Ectodermal cell (in vitro differentiated cells): ENCODE results near the gene FAM76A.
"Not testable (repeated sequence)": the region's sequence is repeated elsewhere in the genome, so short reads cannot be mapped to it uniquely, and the experiment has no call there.

Experiments
- H3K27ac ChIP-seq: 2 replicates; pipeline ENCODE4 v1.7.0; 2013; ENCODE audit warnings: mild to moderate bottlenecking, low read depth, low read length; ENCODE audit not compliant: insufficient read depth, poor library complexity, severe bottlenecking
- H3K27me3 ChIP-seq: 2 replicates; pipeline ENCODE4 v1.7.0; 2013; ENCODE audit warnings: mild to moderate bottlenecking, low read length; ENCODE audit not compliant: insufficient read depth, control insufficient read depth, poor library complexity, severe bottlenecking
- H3K36me3 ChIP-seq: one replicate; pipeline ENCODE4 v1.7.0; 2013; ENCODE audit warnings: low read length; ENCODE audit not compliant: control insufficient read depth, insufficient read depth
- H3K4me1 ChIP-seq: one replicate; pipeline ENCODE4 v1.7.0; 2013; ENCODE audit warnings: low read length; ENCODE audit not compliant: control insufficient read depth, insufficient read depth
- H3K4me3 ChIP-seq: 2 replicates; pipeline ENCODE4 v1.7.0; 2013; ENCODE audit warnings: low read depth, low read length, control low read depth; ENCODE audit not compliant: insufficient read depth
- H3K9me3 ChIP-seq: 2 replicates; pipeline ENCODE4 v1.7.0; 2013; ENCODE audit warnings: mild to moderate bottlenecking, low read length, moderate library complexity; ENCODE audit not compliant: control insufficient read depth
- WGBS, 2 experiments: methylation state at CpG; one replicate each; pipeline ENCODE4 v1.1.7; 2013; ENCODE audit warnings: missing lambda C conversion rate in 2 of 2; 5-methylcytosine and 5-hydroxymethylcytosine counted together

Gene FAM76A

GRCh38 chr1:27774654-27775053, 48.9 kb downstream of the FAM76A start:
- Histone ChIP-seq H3K36me3 (no peaks in the 10 kb centered on the region), H3K27ac (no peak overlapping the region), H3K4me3 (no peak overlapping the region), H3K27me3 (no peaks in the 10 kb centered on the region), H3K9me3 (no peaks in the 10 kb centered on the region), H3K4me1 (peaks cover 4% of the 10 kb centered on the region)
- WGBS, 2 experiments, result 85 to 98% methylated on average over 2 of the region's 2 CpGs

- WGBS, 2 experiments, result 94 to 95% methylated on average over 3 of the region's 3 CpGs
Observed at GRCh38 chr1:27775336-27775735, 49.6 kb downstream of the FAM76A start.

GRCh38 chr1:27776276-27776675, 50.5 kb downstream of the FAM76A start:
- H3K27me3 ChIP-seq, H3K4me1 ChIP-seq, H3K4me3 ChIP-seq, H3K27ac ChIP-seq, H3K9me3 ChIP-seq, H3K36me3 ChIP-seq: not testable (repeated sequence)

More at GRCh38 chr1:27775336-27775735, 49.6 kb downstream of the FAM76A start:
- not testable (repeated sequence) for H3K27ac ChIP-seq, H3K4me1 ChIP-seq, H3K27me3 ChIP-seq, H3K4me3 ChIP-seq, H3K36me3 ChIP-seq, H3K9me3 ChIP-seq

GRCh38 chr1:27778056-27778455, 52.3 kb downstream of the FAM76A start:
- Histone ChIP-seq H3K4me3 (no peak overlapping the region), H3K36me3 (no peaks in the 10 kb centered on the region), H3K27me3 (no peaks in the 10 kb centered on the region), H3K27ac (no peak overlapping the region), H3K9me3 (no peaks in the 10 kb centered on the region), H3K4me1 (peaks cover 4% of the 10 kb centered on the region)
- 94 to 95% methylated on average over 3 of the region's 3 CpGs for WGBS, 2 experiments

GRCh38 chr1:27779122-27779521, 53.4 kb downstream of the FAM76A start:
- Histone ChIP-seq H3K4me3 (no peak overlapping the region), H3K27ac (no peak overlapping the region), H3K4me1 (peaks cover 2% of the 10 kb centered on the region)

GRCh38 chr1:27782950-27783349, 57.2 kb downstream of the FAM76A start:
- H3K9me3 ChIP-seq, result no peaks in the 10 kb centered on the region
- H3K4me1 ChIP-seq, result no peaks in the 10 kb centered on the region
- no peaks in the 10 kb centered on the region for H3K36me3 ChIP-seq
- WGBS, 2 experiments, result 97 to 99% methylated on average over 3 of the region's 3 CpGs
- no peak overlapping the region for H3K4me3 ChIP-seq
- no peaks in the 10 kb centered on the region for H3K27me3 ChIP-seq
- no peak overlapping the region for H3K27ac ChIP-seq

More at GRCh38 chr1:27779122-27779521, 53.4 kb downstream of the FAM76A start:
- 86 to 89% methylated on average over 4 of the region's 4 CpGs for WGBS, 2 experiments
- Histone ChIP-seq H3K9me3 (no peaks in the 10 kb centered on the region), H3K36me3 (no peaks in the 10 kb centered on the region), H3K27me3 (no peaks in the 10 kb centered on the region)

- Histone ChIP-seq H3K27ac (no peak overlapping the region), H3K36me3 (no peaks in the 10 kb centered on the region), H3K27me3 (no peaks in the 10 kb centered on the region), H3K4me3 (no peak overlapping the region), H3K9me3 (no peaks in the 10 kb centered on the region), H3K4me1 (no peaks in the 10 kb centered on the region)
- WGBS, 2 experiments, result 93 to 96% methylated on average over 1 of the region's 1 CpG
Observed at GRCh38 chr1:27784700-27785099, 58.9 kb downstream of the FAM76A start.

GRCh38 chr1:27785781-27786455, 60.2 kb downstream of the FAM76A start:
- no peaks in the 10 kb centered on the region for H3K27me3 ChIP-seq
- no peaks in the 10 kb centered on the region for H3K9me3 ChIP-seq
- H3K4me1 ChIP-seq, result no peaks in the 10 kb centered on the region
- no peaks in the 10 kb centered on the region for H3K36me3 ChIP-seq
- no peak overlapping the region for H3K4me3 ChIP-seq
- H3K27ac ChIP-seq, result no peak overlapping the region

GRCh38 chr1:27787895-27788294, 62.1 kb downstream of the FAM76A start:
- Histone ChIP-seq H3K9me3 (no peaks in the 10 kb centered on the region), H3K4me1 (no peaks in the 10 kb centered on the region), H3K27me3 (no peaks in the 10 kb centered on the region), H3K36me3 (no peaks in the 10 kb centered on the region), H3K27ac (no peak overlapping the region), H3K4me3 (no peak overlapping the region)

- H3K4me3 ChIP-seq, result no peak overlapping the region
- H3K27ac ChIP-seq, result no peak overlapping the region
- H3K9me3 ChIP-seq, result no peaks in the 10 kb centered on the region
- H3K4me1 ChIP-seq, result no peaks in the 10 kb centered on the region
- no peaks in the 10 kb centered on the region for H3K36me3 ChIP-seq
- WGBS, 2 experiments, result 95% methylated on average over 4 of the region's 4 CpGs
- H3K27me3 ChIP-seq, result no peaks in the 10 kb centered on the region
Observed at GRCh38 chr1:27789540-27790041, 63.8 kb downstream of the FAM76A start.

- not testable (repeated sequence) for H3K36me3 ChIP-seq, H3K27me3 ChIP-seq, H3K9me3 ChIP-seq, H3K4me1 ChIP-seq, H3K4me3 ChIP-seq, H3K27ac ChIP-seq
- 95 to 96% methylated on average over 3 of the region's 3 CpGs for WGBS, 2 experiments
Observed at GRCh38 chr1:27790270-27790669, 64.5 kb downstream of the FAM76A start.
